GM10847 (cell line): ENCODE results near the gene FMO3.

Experiments used
- POLR2A ChIP-seq: IDR thresholded peaks from 2 replicates; pipeline ENCODE4 v1.6.1; 2011; ENCODE audit not compliant: insufficient read length; ENCODE audit errors: extremely low read depth

Gene FMO3

GRCh38 chr1:171107969-171108368 is 17.3 kb downstream of the FMO3 start:
- TF ChIP-seq POLR2A: no peak

- TF ChIP-seq POLR2A: no peak
Observed at GRCh38 chr1:171109966-171110365, 19.3 kb downstream of the FMO3 start.

GRCh38 chr1:171110621-171111326 is 20.1 kb downstream of the FMO3 start:
- no peak for TF ChIP-seq POLR2A

GRCh38 chr1:171112119-171112518 is 21.4 kb downstream of the FMO3 start:
- TF ChIP-seq POLR2A: no peak

- TF ChIP-seq POLR2A: no peak
Observed at GRCh38 chr1:171113382-171113781, 22.7 kb downstream of the FMO3 start.

GRCh38 chr1:171115280-171115897 is 24.7 kb downstream of the FMO3 start:
- no peak for TF ChIP-seq POLR2A

GRCh38 chr1:171116676-171117075 is 26.0 kb downstream of the FMO3 start:
- TF ChIP-seq POLR2A: no peak

GRCh38 chr1:171117085-171117484 is 26.4 kb downstream of the FMO3 start:
- TF ChIP-seq POLR2A: no peak

- TF ChIP-seq POLR2A: no peak
Observed at GRCh38 chr1:171119648-171120047, 28.9 kb downstream of the FMO3 start.

GRCh38 chr1:171122299-171122698 is 31.6 kb downstream of the FMO3 start:
- TF ChIP-seq POLR2A: no peak

GRCh38 chr1:171122893-171123292 is 32.2 kb downstream of the FMO3 start:
- TF ChIP-seq POLR2A: no peak

- TF ChIP-seq POLR2A: no peak
Observed at GRCh38 chr1:171126504-171126903, 35.8 kb downstream of the FMO3 start.

- no peak for TF ChIP-seq POLR2A
Observed at GRCh38 chr1:171127099-171127498, 36.4 kb downstream of the FMO3 start.

GRCh38 chr1:171127501-171127900 is 36.8 kb downstream of the FMO3 start:
- no peak for TF ChIP-seq POLR2A

- no peak for TF ChIP-seq POLR2A
Observed at GRCh38 chr1:171128463-171128862, 37.8 kb downstream of the FMO3 start.

GRCh38 chr1:171134204-171134923 is 43.7 kb downstream of the FMO3 start:
- no peak for TF ChIP-seq POLR2A

- no peak for TF ChIP-seq POLR2A
Observed at GRCh38 chr1:171137580-171137979, 46.9 kb downstream of the FMO3 start.

GRCh38 chr1:171138980-171139379 is 48.3 kb downstream of the FMO3 start:
- TF ChIP-seq POLR2A: no peak
